Spleen (tissue), 13 donors: ENCODE results near the gene FBXL2. TPM values are rescaled to one million over a fixed set of nuclear protein-coding genes. Genes with fewer than 3 reads are reported as not detected.

ENCODE experiments used
- DNase-seq: peaks from one replicate; pipeline ENCODE4 v3.0.0-alpha.2; 2020
- H3K27ac ChIP-seq, 8 donors: fragments of 200-600 bp; sonication (generic) in 7 of 8; 1 replicate in 4 of 8; 2 replicates in 4 of 8; pipeline versions ENCODE4 v1.5.0 to v1.8.0; 2016 to 2021; ENCODE audit warnings: inconsistent platforms in 4 of 8, mild to moderate bottlenecking in 4 of 8, moderate library complexity in 1 of 8
- H3K27me3 ChIP-seq, 7 donors: fragments of 200-600 bp; sonication (generic) in 6 of 7; replicated peaks in 1 of 7; 1 replicate in 4 of 7; 2 replicates in 3 of 7; pipeline versions ENCODE4 v1.5.0 to v1.8.0; 2016 to 2021; ENCODE audit warnings: inconsistent platforms in 3 of 7, mild to moderate bottlenecking in 1 of 7
- H3K36me3 ChIP-seq, 6 donors: fragments of 200-600 bp; sonication (generic) in 5 of 6; 1 replicate in 4 of 6; 2 replicates in 2 of 6; pipeline versions ENCODE4 v1.5.0 to v1.8.0; 2016 to 2021; ENCODE audit warnings: inconsistent platforms in 2 of 6
- H3K4me1 ChIP-seq, 6 donors: fragments of 200-600 bp; sonication (generic) in 5 of 6; 1 replicate in 3 of 6; 2 replicates in 3 of 6; pipeline versions ENCODE4 v1.5.0 to v1.8.0; 2016 to 2021; ENCODE audit warnings: inconsistent platforms in 3 of 6
- H3K4me3 ChIP-seq, 8 donors: fragments of 200-600 bp; sonication (generic) in 7 of 8; 1 replicate in 4 of 8; 2 replicates in 4 of 8; pipeline versions ENCODE4 v1.5.0 to v1.8.0; 2016 to 2021; ENCODE audit warnings: inconsistent platforms in 4 of 8, mild to moderate bottlenecking in 4 of 8, moderate library complexity in 2 of 8
- H3K9me3 ChIP-seq, 8 donors: fragments of 200-600 bp; sonication (generic) in 7 of 8; 1 replicate in 4 of 8; 2 replicates in 4 of 8; pipeline versions ENCODE4 v1.5.0 to v1.8.0; 2016 to 2021; ENCODE audit warnings: inconsistent platforms in 4 of 8
- CTCF ChIP-seq, 11 experiments: fragments of 200-600 bp in 7 of 11; fragments of 450-650 bp in 4 of 11; sonication (generic) in 4 of 11; IDR thresholded peaks in 8 of 11; conservative IDR thresholded peaks in 3 of 11; 1 replicate in 7 of 11; 2 replicates in 4 of 11; pipeline versions ENCODE4 v1.4.0 to v1.8.0; 2016 to 2021; ENCODE audit warnings: antibody characterized with exemption in 11 of 11, inconsistent platforms in 4 of 11, mild to moderate bottlenecking in 1 of 11
- POLR2A ChIP-seq, 3 donors: fragments of 450-650 bp; IDR thresholded peaks; one replicate each; pipeline ENCODE4 v1.5.1; 2017; ENCODE audit warnings: antibody characterized with exemption in 3 of 3, mild to moderate bottlenecking in 1 of 3
- POLR2AphosphoS5 ChIP-seq, 3 donors: sonication (generic); formaldehyde crosslinking; IDR thresholded peaks; one replicate each; pipeline ENCODE4 v1.5.1; 2017; ENCODE audit warnings: antibody characterized with exemption in 3 of 3
- WGBS, 5 donors: extraction: QIAGEN DNeasy Blood & Tissue Kit in 3 of 5; methylation state at CpG; one replicate each; pipeline versions ENCODE4 v1.1.5 to v1.1.7; 2013 to 2018; 5-methylcytosine and 5-hydroxymethylcytosine counted together
- intact Hi-C: fragments of 100-400 bp; cut with DNase I; formaldehyde crosslinking; loops from one replicate; pipeline ENCODE4 v1.15.0; 2023; ENCODE audit warnings: low total_unique reads
- long read RNA-seq, 2 donors: transcript quantifications; one replicate each; lab custom pipeline, GENCODE V29; 2026
- polyA plus RNA-seq, 3 donors: library from polyadenylated mRNA; stranded (reverse); fragments of 200-250 nt; gene quantifications; one replicate each; pipeline ENCODE4 v1.2.1, GENCODE V29; 2013
- total RNA-seq, 7 donors: library from RNA; depleted of rRNA in 3 of 7; stranded (reverse); fragments of >200 nt in 3 of 7; fragmentation: NEBNext Ultra II Directional in 4 of 7; extraction: Animal tissue kit (Norgen Biotek cat#: 25700) in 4 of 7; gene quantifications; one replicate each; pipeline versions ENCODE4 v1.1.0 to v1.2.1, GENCODE V29; 2016 to 2021
- donor health status: healthy with polysubstance abuse.
- donor health status: DM: no; HTN: no; CAD: no; lungs with moderate emphysema.
- donor health status: DM: no; HTN: no; CAD: no.
- donor health status: Bipolar disorder and iron deficiency.
- donor health status: healthy.
- donor health status: DM: no; HTN: no; CAD: no.
- donor health status: DM: yes; HTN: yes; CAD: no.

Gene FBXL2
- total RNA-seq, result 1 to 10 TPM in 6 of 7 donors, under 1 TPM in 1; 0.91 to 2.0 (median 1.3) TPM
- under 1 TPM; 0.20 to 0.48 (median 0.20) TPM for polyA plus RNA-seq
- long read RNA-seq, donor 1, result 0 reads
- long read RNA-seq, donor 2, result 0 reads

GRCh38 chr3:33277193-33277882, at the start of gene FBXL2:
Gene FBXL2 (plus strand): TSS chr3:33277442. CDS start chr3:33277513, 71 bp downstream.
- TF ChIP-seq CTCF (IDR thresholded peaks at IDR 0.05 in 8 of 11, conservative IDR thresholded peaks at IDR 0.05 in 3 of 11) (no peak), POLR2AphosphoS5 (IDR thresholded peaks at IDR 0.05) (peak; percentile 27 to 49 (median 27))
- DNase-seq, result peak; percentile 76
- Histone ChIP-seq H3K9me3 (peaks cover 0 to 2% (median 0%) of the 10 kb centered on the region in 8 donors), H3K27me3 (peaks cover 0 to 43% (median 15%) of the 10 kb centered on the region in 7 donors), H3K36me3 (no peaks in the 10 kb centered on the region), H3K4me1 (peaks cover 0 to 18% (median 9%) of the 10 kb centered on the region in 6 donors), H3K27ac (no peak within 1 kb of the TSS), H3K4me3 (peak within 1 kb of the TSS; percentile 38 to 76 (median 50))
- intact Hi-C loops, result no loop called here
- 1 to 3% (median 3%) methylated on average over 31 to 63 of the region's 63 CpGs for WGBS, 5 donors

GRCh38 chr3:33229066-33229465, 48.2 kb upstream of the FBXL2 start:
- Histone ChIP-seq H3K36me3 (no peaks in the 10 kb centered on the region), H3K27ac (no peak overlapping the region), H3K4me3 (no peak overlapping the region), H3K9me3 (no peaks in the 10 kb centered on the region), H3K27me3 (no peaks in the 10 kb centered on the region), H3K4me1 (no peaks in the 10 kb centered on the region)
- 78 to 86% (median 81%) methylated on average over 3 of the region's 3 CpGs for WGBS, 5 donors
- no peak for TF ChIP-seq POLR2A (IDR thresholded peaks at IDR 0.05)
- TF ChIP-seq CTCF (IDR thresholded peaks at IDR 0.05 in 8 of 11, conservative IDR thresholded peaks at IDR 0.05 in 3 of 11), result no peak
- no peak for TF ChIP-seq POLR2AphosphoS5 (IDR thresholded peaks at IDR 0.05)
- DNase-seq, result no peak
- intact Hi-C loops, result no loop called here

GRCh38 chr3:33229947-33230346, 47.3 kb upstream of the FBXL2 start:
- WGBS, 5 donors, result 49 to 74% (median 65%) methylated on average over 5 of the region's 5 CpGs
- H3K4me3 ChIP-seq, result no peak overlapping the region
- H3K27me3 ChIP-seq, result no peaks in the 10 kb centered on the region
- no peaks in the 10 kb centered on the region for H3K4me1 ChIP-seq
- H3K9me3 ChIP-seq, result no peaks in the 10 kb centered on the region
- intact Hi-C loops, result no loop called here
- H3K27ac ChIP-seq, result no peak overlapping the region
- no peak for TF ChIP-seq POLR2AphosphoS5 (IDR thresholded peaks at IDR 0.05)
- no peak for TF ChIP-seq POLR2A (IDR thresholded peaks at IDR 0.05)
- TF ChIP-seq CTCF (IDR thresholded peaks at IDR 0.05 in 8 of 11, conservative IDR thresholded peaks at IDR 0.05 in 3 of 11), result no peak
- DNase-seq, result no peak
- H3K36me3 ChIP-seq, result no peaks in the 10 kb centered on the region

GRCh38 chr3:33231756-33232465, 45.3 kb upstream of the FBXL2 start:
- Histone ChIP-seq H3K27ac (no peak overlapping the region), H3K9me3 (no peaks in the 10 kb centered on the region), H3K36me3 (no peaks in the 10 kb centered on the region), H3K4me1 (no peaks in the 10 kb centered on the region), H3K27me3 (no peaks in the 10 kb centered on the region), H3K4me3 (no peak overlapping the region)
- TF ChIP-seq CTCF (IDR thresholded peaks at IDR 0.05 in 8 of 11, conservative IDR thresholded peaks at IDR 0.05 in 3 of 11) (no peak), POLR2A (IDR thresholded peaks at IDR 0.05) (no peak), POLR2AphosphoS5 (IDR thresholded peaks at IDR 0.05) (no peak)
- 60 to 74% (median 64%) methylated on average over 5 of the region's 5 CpGs for WGBS, 5 donors
- no peak for DNase-seq
- intact Hi-C loops, result no loop called here
